DMS79 (cell line): Measurements from ENCODE around the gene WDFY2.

Experiments
- DNase-seq: peaks from one replicate; lab custom pipeline; 2025; lab: John Stamatoyannopoulos, UW

The WDFY2 gene

DNA sequence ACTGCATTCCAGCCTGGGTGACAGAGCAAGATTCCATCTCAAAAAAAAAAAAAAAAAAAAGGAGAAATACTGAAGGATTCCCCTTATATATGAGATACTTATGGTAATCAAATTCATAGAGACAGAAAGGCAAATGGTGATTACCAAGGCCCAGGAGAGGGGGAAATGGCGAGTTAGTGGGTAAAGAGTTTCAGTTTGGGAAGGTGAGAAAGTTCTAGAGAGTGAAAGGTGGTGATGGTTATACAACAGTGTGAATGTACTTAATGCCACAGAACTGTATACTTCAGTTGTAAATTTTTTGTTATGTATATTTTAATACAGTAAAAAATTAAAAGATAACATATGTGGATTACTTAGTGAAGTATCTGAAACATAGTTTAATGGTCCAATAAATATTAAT, 129.5 kb downstream of the WDFY2 start:
- no peak for DNase-seq

DNA sequence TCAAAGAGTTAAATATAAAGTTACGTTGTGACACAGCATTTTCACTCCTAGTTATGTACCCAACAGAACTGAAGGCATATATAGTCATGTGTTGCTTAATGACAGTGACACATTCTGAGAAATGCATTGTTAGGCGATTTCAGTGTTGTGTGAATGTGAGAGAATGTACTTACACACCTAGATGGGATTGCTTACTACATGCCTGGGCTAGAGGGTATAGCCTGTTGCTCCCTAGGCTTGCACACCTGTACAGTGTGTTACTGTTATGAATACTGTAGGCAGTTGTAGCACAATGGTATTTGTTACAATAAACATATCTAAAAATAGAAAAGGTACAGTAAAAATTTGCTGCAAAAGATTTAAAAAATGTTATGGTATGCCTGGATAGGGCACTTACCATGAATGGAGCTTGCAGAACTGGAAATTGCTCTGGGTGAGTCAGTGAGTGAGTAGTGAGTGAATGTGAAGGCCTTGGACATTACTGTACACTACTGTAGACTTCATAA, 130.5 kb downstream of the WDFY2 start:
- no peak for DNase-seq

DNA sequence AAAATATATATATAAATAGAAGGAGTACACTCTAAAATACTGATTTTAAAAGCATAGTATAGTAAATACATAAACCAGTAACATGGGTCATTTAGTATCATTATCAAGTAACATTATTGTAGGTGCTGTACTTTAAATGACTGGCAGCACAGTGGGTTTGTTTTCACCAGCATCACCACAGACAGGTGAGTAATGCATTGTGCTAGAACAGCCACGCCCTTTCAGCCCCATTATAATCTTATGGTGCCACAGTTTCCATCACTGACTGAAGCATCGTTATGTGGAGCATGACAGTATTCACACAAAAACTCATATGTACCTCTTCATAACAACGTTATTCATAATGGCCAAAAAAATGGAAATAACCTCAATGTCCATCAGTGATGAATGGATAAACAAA, 131.4 kb downstream of the WDFY2 start:
- no peak for DNase-seq

DNA sequence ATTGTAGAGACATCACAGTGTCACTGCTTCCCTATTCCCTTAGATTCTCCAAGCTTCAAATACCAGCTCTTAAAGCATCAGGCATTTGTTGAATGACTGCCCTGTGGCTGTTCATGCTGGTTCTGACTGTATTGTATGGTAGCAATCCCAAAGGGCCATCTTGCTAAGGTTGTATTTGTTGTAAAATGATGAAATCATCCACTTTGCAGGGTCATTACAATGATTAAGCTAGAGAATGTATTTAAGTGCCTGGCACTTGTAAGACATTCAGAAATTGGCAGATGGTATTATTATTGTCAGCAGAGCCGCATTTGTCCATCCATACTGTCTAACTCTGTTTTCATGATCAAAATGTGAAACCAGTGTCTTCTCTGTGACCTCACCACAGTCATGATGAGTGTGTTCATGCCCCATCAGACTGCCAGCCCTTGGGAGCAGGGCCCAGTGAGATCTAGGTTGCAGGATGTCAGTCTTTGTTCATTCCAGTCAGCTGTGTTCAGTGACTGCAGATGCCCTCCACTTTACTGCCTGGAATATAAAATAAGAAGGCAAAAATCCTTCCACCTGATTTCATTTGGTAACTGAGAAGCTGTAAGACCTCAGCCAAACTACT, 133.6 kb downstream of the WDFY2 start:
- DNase-seq: no peak

DNA sequence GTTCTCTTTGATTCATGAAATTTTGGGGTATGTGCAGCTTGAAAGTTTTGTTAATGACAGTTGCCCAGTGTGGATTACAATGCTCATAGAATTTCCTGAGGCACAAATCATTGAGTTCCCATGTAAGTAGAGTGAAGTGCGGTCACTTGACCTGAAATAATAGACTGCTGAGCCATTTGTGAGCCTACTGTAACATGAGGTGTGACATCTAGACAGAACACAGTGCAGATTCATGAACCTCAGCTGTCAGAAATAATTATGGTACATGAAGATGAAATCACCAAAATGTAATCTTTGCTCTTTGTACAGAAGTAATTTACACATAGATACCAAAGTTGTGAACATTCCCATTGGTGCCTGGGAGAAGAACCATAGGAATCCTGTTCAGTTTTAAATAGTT, 135.1 kb downstream of the WDFY2 start:
- no peak for DNase-seq

DNA sequence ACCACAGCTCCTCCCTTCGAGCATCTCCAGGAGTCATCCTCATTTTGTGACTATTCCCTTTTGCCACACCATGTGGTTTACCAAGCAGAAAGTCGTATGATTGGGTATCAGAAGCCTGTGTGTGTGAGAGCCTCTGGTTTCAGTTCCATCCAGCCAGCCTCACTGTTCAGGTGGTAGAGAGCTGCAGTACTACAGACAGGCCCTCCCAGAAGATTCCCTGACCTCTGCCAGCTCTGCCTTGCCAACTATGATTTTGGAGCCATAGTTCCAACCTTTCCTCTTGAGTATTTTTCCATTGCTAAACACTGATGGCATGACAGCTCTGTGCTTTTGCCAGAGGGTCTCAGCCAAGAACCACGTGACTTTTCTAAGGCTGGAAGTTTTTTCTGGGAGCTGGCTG, 137.2 kb downstream of the WDFY2 start:
- DNase-seq: no peak

DNA sequence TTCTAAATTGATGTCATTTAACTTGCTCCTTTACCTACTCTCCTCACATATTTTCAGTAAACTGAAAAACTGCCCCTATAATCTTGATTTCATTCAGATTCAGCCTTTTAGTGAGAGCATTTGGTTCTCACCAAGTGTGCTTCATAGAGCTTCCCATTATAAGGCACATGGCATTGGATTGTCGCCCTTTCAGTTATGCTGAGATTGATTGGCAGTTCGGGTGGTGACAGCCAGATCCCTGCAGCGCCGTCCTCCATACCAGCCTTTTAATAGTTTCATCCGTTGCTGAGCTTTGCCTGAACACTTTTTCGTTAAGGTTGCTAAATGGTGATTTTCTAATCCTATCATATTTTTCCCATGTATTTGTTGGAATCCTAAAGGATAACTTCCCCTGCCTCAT, 139.3 kb downstream of the WDFY2 start:
- no peak for DNase-seq

DNA sequence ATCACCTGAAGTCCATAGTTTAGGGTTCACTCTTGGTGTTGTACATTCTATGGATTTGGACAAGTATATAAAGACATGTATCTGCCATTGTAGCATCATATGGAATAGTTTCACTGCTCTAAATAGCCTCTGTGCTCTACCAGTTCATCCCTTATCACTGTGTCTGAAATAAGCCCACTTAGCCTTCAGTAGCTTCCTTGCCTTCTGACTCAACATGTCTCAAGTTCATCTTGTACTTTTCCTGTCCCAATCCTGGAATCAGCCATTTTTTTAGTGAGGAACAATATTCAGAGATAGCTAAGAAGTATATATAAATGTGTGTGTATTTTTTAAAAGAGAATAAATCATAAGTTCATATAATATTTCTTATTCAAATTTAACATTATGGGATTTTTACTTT, 140.5 kb downstream of the WDFY2 start:
- DNase-seq: no peak

DNA sequence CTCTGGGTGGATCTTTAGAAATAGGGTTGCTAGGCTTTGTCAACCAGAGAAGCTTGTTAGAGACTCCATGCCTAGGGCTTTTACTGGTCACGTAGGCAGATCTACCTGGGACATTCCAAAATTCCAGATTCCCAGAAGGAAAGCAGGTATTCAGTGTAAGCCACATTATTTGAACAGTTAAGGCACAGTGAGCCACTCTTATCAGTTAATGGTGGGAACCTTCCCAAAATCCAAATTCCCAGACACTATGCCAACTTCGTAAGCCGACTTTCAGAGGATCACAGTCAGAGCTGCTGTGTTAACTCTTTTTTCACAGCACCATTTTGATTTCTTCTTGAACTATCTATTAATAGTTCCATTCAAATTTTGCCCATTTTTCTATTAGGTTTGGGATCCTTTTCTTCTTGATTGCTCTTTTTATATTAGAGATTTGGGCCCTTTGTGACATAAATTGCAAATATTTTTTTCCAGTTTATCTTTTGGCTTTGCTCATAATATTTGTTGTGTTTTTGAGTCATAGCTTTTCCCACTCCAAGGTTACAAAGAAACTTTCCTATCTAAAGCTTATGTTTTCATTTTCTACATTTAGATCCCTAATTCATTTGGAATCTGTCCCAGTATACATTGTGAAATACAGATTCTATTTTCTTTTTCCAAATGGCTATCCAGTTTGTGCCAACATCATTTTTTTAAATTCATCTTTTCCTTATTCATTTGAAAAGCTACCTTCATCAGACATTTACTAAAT, 142.4 kb downstream of the WDFY2 start:
- DNase-seq: no peak

DNA sequence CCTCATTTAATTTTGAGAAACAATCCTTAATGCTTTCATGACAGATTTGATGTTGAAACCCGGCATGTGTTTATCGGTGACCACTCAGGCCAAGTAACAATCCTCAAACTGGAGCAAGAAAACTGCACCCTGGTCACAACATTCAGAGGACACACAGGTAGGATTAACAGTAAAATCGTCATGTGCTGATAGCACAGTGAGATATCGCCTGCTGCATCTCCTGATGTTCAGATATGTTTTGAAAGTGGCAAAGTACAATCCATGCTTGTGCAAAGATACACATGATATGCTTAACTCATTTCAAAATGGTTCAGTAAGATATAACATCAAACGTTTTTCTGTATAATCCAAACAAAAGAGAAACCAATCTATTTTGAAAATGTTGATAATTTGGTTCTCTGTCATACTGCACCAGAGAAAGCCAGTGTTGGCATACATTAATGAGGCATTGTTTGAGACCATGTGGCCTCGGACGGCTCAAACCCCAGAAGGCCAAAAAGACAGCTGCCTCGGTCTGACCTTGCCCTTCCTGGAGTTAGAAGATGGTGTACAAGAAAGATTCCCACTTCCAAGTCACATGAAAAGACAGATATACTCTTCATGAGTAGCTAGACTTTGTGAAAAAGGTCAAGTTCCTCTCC, 143.5 kb downstream of the WDFY2 start:
- DNase-seq: no peak

DNA sequence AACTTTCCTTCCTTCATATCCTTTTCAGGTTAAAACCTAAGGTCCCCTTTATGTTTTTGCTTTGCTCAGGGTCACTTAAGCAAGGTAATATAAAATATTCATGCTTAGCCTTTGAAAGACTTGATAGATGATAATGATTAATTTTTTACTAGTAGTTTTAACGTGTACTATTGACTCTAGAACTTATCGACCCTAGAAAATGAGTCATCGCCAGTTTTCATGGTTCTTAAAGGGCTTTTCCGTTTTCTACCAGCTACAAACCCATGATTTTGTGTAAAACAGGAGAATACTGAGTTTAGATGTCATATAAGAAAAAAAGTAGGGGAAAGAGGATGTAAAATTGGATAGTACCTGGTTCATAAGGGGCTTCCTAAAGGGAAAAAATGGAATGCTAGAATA, 144.0 kb downstream of the WDFY2 start:
- DNase-seq: no peak

DNA sequence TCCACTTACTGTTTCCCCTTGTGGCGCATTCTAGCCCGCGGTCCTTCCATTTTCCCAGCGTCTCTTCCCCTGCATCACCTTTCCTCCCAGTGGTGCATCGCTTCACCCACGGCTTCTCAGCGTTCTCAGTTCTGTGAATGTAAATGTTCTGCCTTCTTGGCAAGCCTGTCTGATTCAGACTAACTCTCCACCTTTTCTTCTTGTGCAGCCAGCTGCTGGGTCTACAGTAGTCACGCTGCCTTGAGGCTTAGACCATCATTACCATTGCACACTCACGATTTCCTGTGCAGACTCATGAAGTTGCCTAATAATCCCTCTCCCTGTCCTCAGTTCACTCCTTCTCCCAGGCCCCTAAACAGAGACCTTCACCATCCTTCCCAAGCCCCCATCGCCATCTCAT, 144.7 kb downstream of the WDFY2 start:
- no peak for DNase-seq

DNA sequence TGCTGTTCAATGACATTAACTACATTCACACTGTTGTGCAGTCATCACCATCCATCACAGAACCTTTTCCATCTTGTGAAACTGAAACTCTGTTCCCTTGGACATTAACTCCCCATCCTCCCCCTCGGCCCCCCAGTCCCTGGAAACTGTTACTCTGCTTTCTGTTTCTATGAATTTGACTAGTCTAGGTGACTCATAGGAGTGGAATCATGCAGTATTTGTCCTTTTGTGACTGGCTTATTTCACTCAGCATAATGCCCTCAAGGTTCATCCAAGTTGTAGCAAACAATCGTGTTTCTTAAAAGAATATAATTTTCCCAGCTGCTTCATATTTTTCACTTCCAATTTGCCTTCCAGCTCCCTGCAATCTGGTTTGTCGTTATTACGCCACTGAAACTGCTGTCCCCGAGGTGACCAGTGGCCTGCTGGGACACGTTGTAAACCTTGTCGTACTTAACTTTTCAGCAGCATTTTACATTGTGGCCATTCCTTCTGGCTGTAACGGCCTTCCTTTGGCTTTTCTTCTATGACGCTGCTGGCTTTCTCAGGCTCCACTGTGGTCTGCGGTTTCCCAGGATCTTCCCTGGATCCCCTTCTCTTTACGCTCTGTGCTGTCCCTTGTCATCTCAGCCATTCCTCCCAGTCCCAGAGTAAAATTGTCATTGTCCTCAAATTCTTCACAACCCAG, 145.7 kb downstream of the WDFY2 start:
- DNase-seq: no peak

DNA sequence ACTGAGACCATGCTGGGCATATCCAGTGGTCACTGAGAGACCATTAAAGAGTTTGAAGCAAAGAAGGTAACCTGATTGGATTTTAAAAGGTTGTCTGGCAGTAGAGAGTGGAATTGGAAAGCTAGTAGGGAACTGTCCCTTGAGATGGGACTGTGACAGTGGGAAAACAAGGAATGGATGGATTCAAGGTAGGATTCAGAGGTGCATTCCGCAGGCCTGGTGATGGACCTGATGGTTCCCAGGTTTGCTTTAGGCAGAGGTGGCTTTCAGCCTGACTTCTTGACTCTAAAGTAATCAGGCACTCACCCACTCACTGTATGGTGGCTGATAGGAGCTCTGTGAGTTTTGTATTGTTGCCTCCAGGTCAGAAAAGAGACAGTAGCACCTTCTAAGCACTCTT, 146.7 kb downstream of the WDFY2 start:
- DNase-seq: no peak

DNA sequence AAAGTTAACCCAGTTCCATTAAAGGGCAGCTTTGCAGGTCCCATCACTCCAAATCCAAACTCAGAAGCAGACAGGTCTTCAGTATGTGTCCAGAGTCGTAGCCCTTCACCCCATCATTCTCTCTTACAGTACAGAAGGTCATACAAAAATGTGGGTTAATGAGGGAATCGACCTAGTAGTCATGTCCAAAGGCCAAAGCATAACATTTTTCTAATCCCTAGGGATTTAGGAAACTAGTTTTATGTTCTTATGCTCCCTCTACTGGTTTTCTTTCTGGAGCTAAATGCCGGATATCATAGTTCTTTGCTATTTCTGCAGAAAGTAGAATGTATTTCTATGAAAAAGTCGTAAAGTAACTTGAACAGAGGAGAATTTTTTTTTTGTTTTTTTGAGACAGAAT, 147.5 kb downstream of the WDFY2 start:
- DNase-seq: no peak

DNA sequence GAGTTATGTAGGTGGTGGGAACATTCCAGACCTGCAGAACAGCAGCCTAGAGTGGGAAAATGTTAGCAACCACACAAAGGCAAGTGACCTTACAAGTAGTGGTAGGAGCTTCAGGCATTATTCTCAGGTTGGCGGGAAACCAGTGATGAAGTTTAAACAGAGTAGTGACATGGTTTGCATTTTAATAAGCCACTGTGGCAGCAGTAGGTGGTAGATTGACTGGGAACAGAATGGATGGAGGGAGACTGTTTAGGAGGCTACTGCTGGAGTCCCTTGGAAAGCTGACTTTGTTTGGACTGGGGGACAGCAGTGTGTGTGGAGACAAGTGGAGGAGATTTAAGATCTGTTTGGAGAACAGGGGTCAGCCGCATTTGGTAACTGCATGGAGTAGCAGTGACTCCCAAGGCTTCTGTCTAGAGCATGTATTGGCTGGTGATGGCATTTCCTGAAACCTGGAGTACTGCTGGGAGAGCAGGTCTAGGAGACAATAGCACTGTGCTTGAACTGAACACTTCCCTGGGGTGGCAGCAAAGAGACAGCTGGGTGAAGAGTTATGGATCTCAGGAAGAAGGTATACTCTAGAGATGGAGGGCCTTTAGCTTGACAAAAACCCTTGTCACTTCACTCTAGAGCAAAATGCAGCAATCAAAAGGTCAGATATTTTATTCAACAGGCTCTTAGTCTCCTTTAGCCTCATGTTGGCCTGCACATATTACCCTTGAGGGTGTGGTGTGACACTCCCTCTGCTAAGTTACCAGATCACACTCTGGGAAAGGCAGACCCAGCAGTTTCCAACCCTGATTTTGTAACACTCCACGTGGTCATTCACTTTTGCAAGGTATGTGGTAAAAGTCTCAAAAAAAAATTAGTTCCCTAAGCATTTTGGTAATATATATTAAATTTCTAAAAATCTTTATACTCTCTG, 149.4 kb downstream of the WDFY2 start:
- DNase-seq: no peak

DNA sequence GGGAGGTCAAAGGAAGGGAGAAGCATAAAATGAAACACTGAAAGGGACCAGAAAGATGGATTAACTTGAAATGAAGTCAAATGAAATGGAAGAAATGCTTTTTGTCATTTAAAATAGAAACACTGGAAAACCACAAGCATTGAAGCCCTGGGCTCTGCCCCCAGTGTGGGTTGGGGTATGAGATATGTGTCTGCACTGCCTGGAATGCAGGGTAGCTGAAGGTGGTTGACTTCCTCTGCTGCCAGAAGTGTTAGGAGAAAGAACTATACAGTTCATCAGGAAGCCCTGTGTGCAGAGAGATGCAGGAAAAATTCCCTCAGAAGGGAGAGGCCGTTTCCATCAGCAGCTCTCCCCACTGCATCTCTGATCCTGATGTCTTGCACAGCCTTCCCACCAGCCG, 150.5 kb downstream of the WDFY2 start:
- no peak for DNase-seq

DNA sequence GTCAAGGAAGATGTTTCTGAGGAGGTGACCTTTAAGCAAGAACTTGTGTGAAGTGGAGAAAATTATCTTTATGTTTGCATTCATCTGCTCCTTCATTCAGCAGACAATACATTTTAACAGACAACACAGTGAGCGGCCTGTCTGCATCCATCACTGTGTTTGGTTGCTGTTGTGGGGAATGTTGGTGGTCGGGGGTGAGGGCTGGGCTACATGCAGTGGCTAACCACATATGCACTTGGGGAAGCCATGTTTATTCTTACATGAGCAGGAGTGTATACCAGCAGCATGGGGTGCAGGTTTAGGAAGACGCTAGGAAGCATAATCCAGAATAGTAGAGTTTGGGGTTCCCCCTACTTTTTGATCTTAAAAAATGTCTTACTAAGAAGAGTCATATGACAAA, 153.3 kb downstream of the WDFY2 start:
- DNase-seq: no peak

DNA sequence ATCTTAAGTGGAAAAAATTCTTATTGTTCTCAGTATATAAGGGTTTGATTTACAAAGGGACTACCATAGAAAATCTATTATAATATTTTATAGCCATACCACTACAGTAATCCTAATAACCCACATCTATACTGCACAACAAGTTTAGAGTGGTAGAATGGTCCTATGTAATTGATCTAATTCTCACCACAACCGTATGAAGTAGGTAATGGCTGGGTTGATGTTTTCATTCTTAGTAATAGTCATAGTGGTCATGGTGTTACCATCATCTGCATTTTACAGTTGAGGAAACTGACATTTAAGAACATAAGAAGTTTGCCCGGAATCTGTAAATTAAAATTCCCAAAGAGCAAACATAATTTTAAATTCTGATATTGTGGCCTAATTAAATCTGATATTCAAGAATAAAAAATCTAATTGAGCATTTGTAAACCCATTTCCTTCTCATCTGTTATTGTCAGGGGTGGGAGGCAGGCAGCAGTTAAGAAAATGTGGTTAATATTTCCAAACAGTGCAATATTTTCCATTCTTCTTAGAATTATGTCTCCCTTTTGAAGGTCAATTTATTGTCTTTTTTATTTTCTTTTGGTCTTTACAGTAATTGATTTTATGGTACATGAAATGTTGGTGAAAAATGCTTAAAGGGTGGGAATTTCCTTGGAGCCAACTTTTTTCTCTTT, 154.1 kb downstream of the WDFY2 start:
- no peak for DNase-seq

DNA sequence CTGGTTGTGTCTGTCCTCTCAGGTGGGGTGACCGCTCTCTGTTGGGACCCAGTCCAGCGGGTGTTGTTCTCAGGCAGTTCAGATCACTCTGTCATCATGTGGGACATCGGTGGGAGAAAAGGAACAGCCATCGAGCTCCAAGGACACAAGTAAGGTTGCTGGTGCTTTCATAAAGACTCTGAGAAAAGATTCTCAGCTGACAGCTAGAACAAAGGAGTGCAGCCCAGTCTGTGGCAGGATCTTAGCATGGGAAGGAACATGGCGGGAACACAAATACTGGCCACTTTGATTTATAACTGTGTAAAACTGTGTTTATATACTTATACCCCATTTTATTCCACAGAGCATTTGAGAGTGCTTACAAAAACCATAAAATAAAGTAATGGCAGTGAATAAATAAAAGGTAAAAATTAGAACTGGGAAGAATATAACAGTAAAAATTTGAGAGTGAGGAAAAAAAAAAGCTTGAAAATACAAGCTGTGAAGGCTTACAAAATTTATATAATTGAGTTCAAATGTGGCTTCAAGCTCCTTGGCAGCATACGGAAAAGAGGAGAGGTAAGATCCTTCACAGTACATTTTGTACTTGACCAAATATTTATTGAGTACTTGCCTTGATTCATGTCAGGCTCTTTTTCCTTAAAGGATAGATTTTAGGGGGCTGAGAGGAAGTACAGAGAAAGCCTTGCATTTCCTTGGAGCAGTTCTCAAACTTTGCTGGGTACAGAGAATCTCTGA, 154.9 kb downstream of the WDFY2 start:
- DNase-seq: no peak
